ENCODE measurements around the gene ANO1.

Gene ANO1

GRCh38 chr11:70099578-70100279 lies 21.6 kb downstream of the ANO1 start:
- no peak for DNase-seq (ENCODE audit: low read depth)
- in situ Hi-C loops (cut with HindIII; ENCODE audit: low sequenced_read_pairs) = loop anchor here (5.0 to 10.0 kb wide), 2 partner anchors 83 to 235 kb away; no protein-coding TSS in a partner anchor
- TF ChIP-seq CTCF (IDR thresholded peaks at IDR 0.05; ENCODE audit: low read depth, low read length, missing control alignments) = no peak
- no peak overlapping the region for H3K4me3 ChIP-seq (ENCODE audit: low read depth, low read length)

GRCh38 chr11:70100280-70100603 lies 22.1 kb downstream of the ANO1 start:
- H3K4me3 ChIP-seq (ENCODE audit: low read depth, low read length) = no peak overlapping the region
- in situ Hi-C loops (cut with HindIII; ENCODE audit: low sequenced_read_pairs) = loop anchor here (5.0 to 10.0 kb wide), 2 partner anchors 82 to 235 kb away; no protein-coding TSS in a partner anchor
- no peak for TF ChIP-seq CTCF (IDR thresholded peaks at IDR 0.05; ENCODE audit: low read depth, low read length, missing control alignments)
- no peak for DNase-seq (ENCODE audit: low read depth)

GRCh38 chr11:70100791-70101190 lies 22.7 kb downstream of the ANO1 start:
- DNase-seq (ENCODE audit: low read depth) = no peak
- in situ Hi-C loops (cut with HindIII; ENCODE audit: low sequenced_read_pairs) = loop anchor here (5.0 to 10.0 kb wide), 2 partner anchors 82 to 236 kb away; no protein-coding TSS in a partner anchor
- no peak overlapping the region for H3K4me3 ChIP-seq (ENCODE audit: low read depth, low read length)
- no peak for TF ChIP-seq CTCF (IDR thresholded peaks at IDR 0.05; ENCODE audit: low read depth, low read length, missing control alignments)

DNA sequence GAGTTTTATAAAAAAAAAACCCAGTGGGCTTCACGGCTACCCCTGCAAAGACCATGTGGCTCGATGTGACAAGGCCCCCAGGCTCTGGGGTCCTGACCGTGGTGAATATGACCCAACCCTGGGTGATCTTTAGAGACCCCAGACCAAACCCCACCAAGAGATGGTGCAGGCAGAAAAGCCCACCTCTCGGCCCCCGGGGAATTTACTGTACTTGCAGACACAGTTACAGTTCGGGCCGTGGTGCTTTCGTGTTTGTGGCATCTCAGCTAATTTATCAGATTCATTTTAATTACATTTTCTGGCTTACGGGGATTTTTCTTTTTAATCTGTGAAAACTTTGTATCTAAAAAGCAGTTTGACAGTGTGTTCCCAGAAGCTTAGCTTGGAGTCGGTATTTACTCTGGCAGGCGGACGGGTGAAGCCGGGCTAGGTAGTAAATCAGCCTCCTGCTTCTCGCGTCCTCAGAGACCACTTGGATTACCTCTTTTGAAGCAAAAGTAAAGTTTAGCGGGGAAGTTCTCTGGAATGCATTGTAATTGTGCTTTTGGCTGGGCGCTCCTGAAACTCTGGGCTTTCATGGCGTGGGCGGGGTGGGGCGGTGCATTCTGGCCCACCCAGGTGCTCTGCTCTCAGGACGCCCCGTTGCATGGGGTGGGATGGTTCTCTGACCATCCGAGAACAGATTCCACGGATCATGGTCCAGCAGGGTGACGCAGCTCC lies 25.3 kb downstream of the ANO1 start:
- in situ Hi-C loops (cut with HindIII; ENCODE audit: low sequenced_read_pairs) = loop anchor here (5.0 to 10.0 kb wide), 2 partner anchors 79 to 239 kb away; no protein-coding TSS in a partner anchor
- TF ChIP-seq CTCF (IDR thresholded peaks at IDR 0.05; ENCODE audit: low read depth, low read length, missing control alignments) = no peak
- DNase-seq (ENCODE audit: low read depth) = no peak
- H3K4me3 ChIP-seq (ENCODE audit: low read depth, low read length) = no peak overlapping the region

DNA sequence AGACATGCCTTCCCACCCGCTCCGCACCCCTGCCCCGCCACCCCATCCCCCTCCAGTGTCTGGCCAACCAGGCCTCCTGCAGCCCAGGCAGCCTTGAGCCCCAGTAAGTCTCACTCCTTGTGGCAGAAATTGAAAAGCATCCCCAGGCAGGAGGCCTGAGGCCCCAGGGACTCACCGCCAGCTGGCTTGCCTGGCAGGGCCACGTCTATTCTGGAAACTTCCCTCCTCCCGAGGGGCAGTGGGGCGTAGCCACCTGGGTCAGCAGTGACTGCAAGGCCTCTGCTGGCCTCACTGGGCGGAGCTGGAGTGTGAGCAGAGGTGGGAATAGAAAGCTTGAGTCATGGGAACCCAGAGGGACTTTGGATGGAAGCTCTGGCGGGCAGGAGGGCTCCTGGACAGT lies 26.3 kb downstream of the ANO1 start:
- in situ Hi-C loops (cut with HindIII; ENCODE audit: low sequenced_read_pairs) = loop anchor here (5.0 to 10.0 kb wide), 2 partner anchors 78 to 240 kb away; no protein-coding TSS in a partner anchor
- no peak for TF ChIP-seq CTCF (IDR thresholded peaks at IDR 0.05; ENCODE audit: low read depth, low read length, missing control alignments)
- no peak for DNase-seq (ENCODE audit: low read depth)
- H3K4me3 ChIP-seq (ENCODE audit: low read depth, low read length) = no peak overlapping the region

DNA sequence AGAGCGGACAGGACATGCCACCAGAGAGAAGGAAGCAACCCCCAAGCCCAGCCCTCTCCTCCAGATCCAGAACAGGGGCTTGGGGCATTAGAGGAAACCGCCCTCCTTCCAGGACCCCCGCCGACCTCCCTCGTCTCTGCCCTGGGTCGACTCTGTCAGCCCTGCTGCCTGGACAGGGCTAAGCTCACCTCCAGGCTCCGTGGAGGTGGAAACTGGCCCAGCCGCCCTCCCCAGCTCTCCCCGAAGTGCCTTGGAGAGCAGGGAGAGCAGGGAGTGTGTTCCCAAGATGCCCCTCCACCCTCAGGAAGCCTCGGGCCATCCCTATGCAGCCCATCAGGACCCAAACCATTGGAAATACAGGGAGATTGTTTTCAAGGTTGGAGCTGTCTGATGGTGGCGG lies 26.8 kb downstream of the ANO1 start:
- no peak for DNase-seq (ENCODE audit: low read depth)
- H3K4me3 ChIP-seq (ENCODE audit: low read depth, low read length) = no peak overlapping the region
- in situ Hi-C loops (cut with HindIII; ENCODE audit: low sequenced_read_pairs) = loop anchor here (5.0 to 10.0 kb wide), 2 partner anchors 77 to 240 kb away; no protein-coding TSS in a partner anchor
- TF ChIP-seq CTCF (IDR thresholded peaks at IDR 0.05; ENCODE audit: low read depth, low read length, missing control alignments) = no peak

All from astrocyte of the cerebellum (primary cell).